IMR-90 (cell line): ENCODE data around the gene SCRN2. TPM values are rescaled to one million over a fixed set of nuclear protein-coding genes. Genes with fewer than 3 reads are reported as not detected.

Experiments
- ATAC-seq: fragments of 200-7000 bp; cut with Tn5 transposase; 2 replicates; pipeline ENCODE4 v1.9.1; 2020; ENCODE audit warnings: low read depth, mild to moderate bottlenecking, moderate library complexity
- BruUV-seq: library from RNA; stranded (reverse); fragments of 400-500 nt; replicated peaks from 2 replicates; lab custom pipeline; 2021; lab: Mats Ljungman, UMichigan
- CTCF ChIA-PET: fragments of 300-600 bp; formaldehyde crosslinking; extraction: SDS; loops from one replicate; lab custom pipeline; 2021; ENCODE audit warnings: antibody characterized with exemption; lab: Yijun Ruan, JAX
- POLR2A ChIA-PET: fragments of 300-600 bp; sonication (Branson Sonifier 250); formaldehyde crosslinking; loops from one replicate; lab custom pipeline; 2022; ENCODE audit warnings: antibody characterized with exemption; ENCODE audit not compliant: unreplicated experiment; lab: Charles Lee
- DNase-seq: peaks from one replicate; pipeline ENCODE4 v3.0.0; 2013
- H2AFZ ChIP-seq: replicated peaks from 2 replicates; pipeline ENCODE3; 2013; ENCODE audit warnings: low read length, mild to moderate bottlenecking; ENCODE audit not compliant: poor library complexity
- H2AK5ac ChIP-seq: 2 replicates; pipeline ENCODE4 v1.6.1; 2013; ENCODE audit warnings: low read depth, low read length, inconsistent platforms
- H2AK9ac ChIP-seq: replicated peaks from 2 replicates; pipeline ENCODE3; 2013; ENCODE audit warnings: mild to moderate bottlenecking, low read depth, low read length, moderate library complexity; ENCODE audit not compliant: poor library complexity
- H2BK120ac ChIP-seq: 2 replicates; pipeline ENCODE4 v1.6.1; 2013; ENCODE audit warnings: low read depth, low read length, inconsistent platforms
- H2BK15ac ChIP-seq: 3 replicates; pipeline ENCODE4 v1.6.1; 2013; ENCODE audit warnings: low read depth, low read length, inconsistent platforms
- H2BK20ac ChIP-seq: 2 replicates; pipeline ENCODE4 v1.6.1; 2013; ENCODE audit warnings: low read depth, mild to moderate bottlenecking, inconsistent platforms, low read length, moderate library complexity
- H2BK5ac ChIP-seq: 2 replicates; pipeline ENCODE4 v1.6.1; 2013; ENCODE audit warnings: mild to moderate bottlenecking, low read depth, low read length, inconsistent platforms; ENCODE audit not compliant: poor library complexity, severe bottlenecking
- H3K14ac ChIP-seq: replicated peaks from 2 replicates; pipeline ENCODE4 v1.6.1; 2013; ENCODE audit warnings: low read depth, low read length, inconsistent platforms
- H3K18ac ChIP-seq: 2 replicates; pipeline ENCODE4 v1.6.1; 2013; ENCODE audit warnings: low read depth, low read length, control low read depth
- H3K23ac ChIP-seq: 2 replicates; pipeline ENCODE4 v1.6.1; 2013; ENCODE audit warnings: low read depth, low read length, inconsistent platforms
- H3K27ac ChIP-seq: 2 replicates; pipeline ENCODE4 v1.5.1; 2013; ENCODE audit warnings: mild to moderate bottlenecking, control low read depth, low read length; ENCODE audit not compliant: insufficient read depth
- H3K27me3 ChIP-seq: 2 replicates; pipeline ENCODE4 v1.6.1; 2013; ENCODE audit warnings: low read length; ENCODE audit not compliant: control insufficient read depth, insufficient read depth
- H3K36me3 ChIP-seq: 2 replicates; pipeline ENCODE4 v1.6.1; 2013; ENCODE audit warnings: low read length, mixed read lengths; ENCODE audit not compliant: control insufficient read depth, insufficient read depth
- H3K4ac ChIP-seq: 2 replicates; pipeline ENCODE4 v1.6.1; 2013; ENCODE audit warnings: low read depth, low read length, inconsistent platforms
- H3K4me1 ChIP-seq: 2 replicates; pipeline ENCODE4 v1.6.1; 2013; ENCODE audit warnings: low read length, mixed read lengths; ENCODE audit not compliant: control insufficient read depth, insufficient read depth
- H3K4me2 ChIP-seq: 2 replicates; pipeline ENCODE4 v1.6.1; 2013; ENCODE audit warnings: low read depth, mild to moderate bottlenecking, control low read depth, low read length, moderate library complexity
- H3K4me3 ChIP-seq: 2 replicates; pipeline ENCODE4 v1.5.1; 2013; ENCODE audit warnings: low read depth, mild to moderate bottlenecking, control low read depth, low read length, moderate library complexity; ENCODE audit not compliant: insufficient read depth
- H3K56ac ChIP-seq: 2 replicates; pipeline ENCODE4 v1.6.1; 2013; ENCODE audit warnings: low read length, inconsistent platforms; ENCODE audit not compliant: insufficient read depth; ENCODE audit errors: extremely low read depth
- H3K79me1 ChIP-seq, 2 experiments: 2 replicates each; pipeline ENCODE4 v1.6.1; 2013; ENCODE audit warnings: low read length in 2 of 2, inconsistent platforms in 1 of 2, low read depth in 1 of 2
- H3K9ac ChIP-seq: 2 replicates; pipeline ENCODE4 v1.6.1; 2013; ENCODE audit warnings: low read depth, low read length, control low read depth
- H3K9me1 ChIP-seq: 2 replicates; pipeline ENCODE4 v1.6.1; 2013; ENCODE audit warnings: low read length, inconsistent platforms; ENCODE audit not compliant: insufficient read depth
- H3K9me3 ChIP-seq: 2 replicates; pipeline ENCODE4 v1.6.1; 2013; ENCODE audit warnings: low read length; ENCODE audit not compliant: control insufficient read depth, insufficient read depth
- H4K20me1 ChIP-seq: 2 replicates; pipeline ENCODE4 v1.6.1; 2013; ENCODE audit warnings: low read length, inconsistent platforms; ENCODE audit not compliant: insufficient read depth
- H4K5ac ChIP-seq: 2 replicates; pipeline ENCODE4 v1.6.1; 2013; ENCODE audit warnings: mild to moderate bottlenecking, low read depth, low read length, control low read depth
- H4K8ac ChIP-seq, 2 experiments: 2 replicates each; pipeline ENCODE4 v1.6.1; 2013; ENCODE audit warnings: low read depth in 2 of 2, low read length in 2 of 2, control low read depth in 1 of 2, inconsistent platforms in 1 of 2
- H4K91ac ChIP-seq: 2 replicates; pipeline ENCODE4 v1.6.1; 2013; ENCODE audit warnings: low read depth, low read length, inconsistent platforms; ENCODE audit not compliant: insufficient read depth
- BHLHE40 ChIP-seq: fragments of 150-350 bp; IDR thresholded peaks from 2 replicates; pipeline ENCODE4 v1.6.1; 2016; ENCODE audit warnings: mild to moderate bottlenecking, low read depth, low read length
- CEBPB ChIP-seq: IDR thresholded peaks from 2 replicates; pipeline ENCODE4 v1.6.1; 2012; ENCODE audit warnings: low read depth, low read length, improper control_type of control experiment
- CHD1 ChIP-seq: IDR thresholded peaks from 2 replicates; pipeline ENCODE4 v1.6.1; 2012; ENCODE audit warnings: low read depth, low read length, improper control_type of control experiment
- FOS ChIP-seq: fragments of 150-350 bp; IDR thresholded peaks from 2 replicates; pipeline ENCODE4 v1.6.1; 2016; ENCODE audit warnings: low read depth, low read length
- MAFK ChIP-seq: IDR thresholded peaks from 2 replicates; pipeline ENCODE4 v1.6.1; 2012; ENCODE audit warnings: low read depth, low read length, improper control_type of control experiment
- MAZ ChIP-seq: IDR thresholded peaks from 2 replicates; pipeline ENCODE4 v1.6.1; 2012; ENCODE audit warnings: low read depth, mild to moderate bottlenecking, low read length, improper control_type of control experiment, moderate library complexity, borderline replicate concordance
- MXI1 ChIP-seq: IDR thresholded peaks from 2 replicates; pipeline ENCODE4 v1.6.1; 2012; ENCODE audit warnings: low read depth, mild to moderate bottlenecking, low read length, moderate library complexity, borderline replicate concordance
- NFE2L2 ChIP-seq: fragments of 150-350 bp; IDR thresholded peaks from 2 replicates; pipeline ENCODE4 v1.6.1; 2016; ENCODE audit warnings: low read depth, mild to moderate bottlenecking, low read length
- RAD21 ChIP-seq: IDR thresholded peaks from 2 replicates; pipeline ENCODE4 v1.6.1; 2012; ENCODE audit warnings: low read length, improper control_type of control experiment
- RCOR1 ChIP-seq: IDR thresholded peaks from 2 replicates; pipeline ENCODE4 v1.6.1; 2012; ENCODE audit warnings: mild to moderate bottlenecking, low read length, improper control_type of control experiment; ENCODE audit not compliant: insufficient replicate concordance
- WGBS, 2 experiments: methylation state at CpG; one replicate each; pipeline versions ENCODE4 v1.1.5 to v1.1.7; 2013; ENCODE audit warnings: missing lambda C conversion rate in 2 of 2; ENCODE audit not compliant: insufficient read length in 1 of 2; ENCODE audit errors: extremely low coverage in 2 of 2; 5-methylcytosine and 5-hydroxymethylcytosine counted together
- dilution Hi-C: fragments of 300-500 bp; cut with HindIII; formaldehyde crosslinking; loops from one replicate; pipeline ENCODE4 v1.14.3; 2018; ENCODE audit warnings: low sequenced_read_pairs; ENCODE audit not compliant: unreplicated experiment
- in situ Hi-C: fragments of 300-500 bp; cut with MboI; formaldehyde crosslinking; loops from 3 replicates; pipeline ENCODE4 v1.14.3; 2019; ENCODE audit warnings: low sequenced_read_pairs, inconsistent platforms, mixed read lengths
- intact Hi-C: fragments of 100-400 bp; cut with micrococcal nuclease; formaldehyde crosslinking; loops from 2 replicates; pipeline ENCODE4 v1.10.0; 2022
- polyA plus RNA-seq, 3 experiments: library from polyadenylated mRNA; depleted of rRNA; stranded (reverse); fragments of >200 nt; gene quantifications; 2 replicates each; pipeline ENCODE4 v1.2.3, GENCODE V29; 2012; ENCODE audit warnings: low replicate concordance in 1 of 3
- total RNA-seq: library from RNA; depleted of rRNA; stranded (reverse); fragments of >200 nt; gene quantifications from 2 replicates; pipeline ENCODE4 v1.2.3, GENCODE V29; 2012
- TF ChIP-seq, protein P1 (sequence below): fragments of 150-350 bp; IDR thresholded peaks from 2 replicates; pipeline ENCODE4 v1.6.1; 2017; ENCODE audit warnings: mild to moderate bottlenecking, antibody characterized with exemption, low read length, low read depth

SCRN2 gene
- total and polyA plus RNA-seq, 2 of the 4 experiments (the other 2 are of a cell fraction) = 17.2 to 31.0 TPM

DNA sequence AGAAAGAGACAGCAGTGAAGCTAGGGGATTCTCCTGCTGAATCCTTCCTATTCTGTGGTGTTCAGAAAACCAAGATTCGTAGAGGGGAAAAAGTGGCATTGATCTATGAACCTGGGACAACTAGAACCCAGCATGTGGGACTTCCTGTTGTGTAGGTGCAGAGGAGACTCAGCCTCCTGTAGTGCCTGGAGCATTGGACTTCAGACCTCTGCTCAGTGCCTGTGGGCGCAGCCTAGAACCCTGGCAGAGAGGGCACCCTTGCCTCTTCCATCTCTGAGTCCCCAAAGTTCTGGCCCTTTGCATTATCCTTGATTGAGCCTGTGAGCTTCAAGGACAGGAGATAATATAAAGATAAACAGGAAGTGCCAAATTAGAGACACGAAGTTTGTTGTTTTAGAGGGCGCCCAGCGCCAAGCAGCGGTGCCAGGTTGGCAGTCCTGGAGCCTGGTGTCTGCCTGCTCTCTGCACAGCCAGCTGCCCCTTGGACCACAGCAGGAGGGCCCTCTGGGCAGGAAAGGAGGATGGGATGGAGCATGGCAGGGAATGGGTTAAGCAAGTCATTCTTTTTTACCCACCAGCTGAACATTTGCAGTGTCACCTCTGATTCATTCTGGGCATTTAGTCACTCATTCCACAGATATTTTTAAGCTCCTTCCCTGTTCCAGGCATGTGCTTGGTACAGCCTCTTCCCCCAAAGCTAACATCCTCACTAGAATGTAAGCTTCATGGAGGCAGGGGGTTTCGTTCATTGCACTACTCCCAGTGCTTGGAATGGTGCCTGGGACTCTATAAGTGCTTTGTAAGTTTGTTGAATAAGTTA lies 21.8 kb upstream of the SCRN2 start:
- peak overlapping the region; percentile 98 for H2BK5ac ChIP-seq
- peak overlapping the region; percentile 89 for H2AK5ac ChIP-seq
- no peak overlapping the region for H3K4me3 ChIP-seq
- intact Hi-C loops = no loop called here
- H3K18ac ChIP-seq = peak overlapping the region; percentile 81
- peak overlapping the region; percentile 66 for H3K27ac ChIP-seq
- TF ChIP-seq MAFK (peak; percentile 68), BHLHE40 (peak; percentile 83), CEBPB (0 out of 2 replicates have a peak, but pooled peaks have one; percentile 36), MXI1 (no peak), NFE2L2 (peak; percentile 92), CHD1 (no peak), MAZ (no peak), RCOR1 (peak; percentile 86), RAD21 (no peak), FOS (peak; percentile 80)
- TF ChIP-seq, protein P1, sequence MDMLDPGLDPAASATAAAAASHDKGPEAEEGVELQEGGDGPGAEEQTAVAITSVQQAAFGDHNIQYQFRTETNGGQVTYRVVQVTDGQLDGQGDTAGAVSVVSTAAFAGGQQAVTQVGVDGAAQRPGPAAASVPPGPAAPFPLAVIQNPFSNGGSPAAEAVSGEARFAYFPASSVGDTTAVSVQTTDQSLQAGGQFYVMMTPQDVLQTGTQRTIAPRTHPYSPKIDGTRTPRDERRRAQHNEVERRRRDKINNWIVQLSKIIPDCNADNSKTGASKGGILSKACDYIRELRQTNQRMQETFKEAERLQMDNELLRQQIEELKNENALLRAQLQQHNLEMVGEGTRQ = peak; percentile 49; the same call in 1 of the 2 replicates
- no peaks in the 10 kb centered on the region for H4K20me1 ChIP-seq
- H2BK15ac ChIP-seq = peak overlapping the region; percentile 92; the same call in 2 of the 3 replicates
- DNase-seq (peak; percentile 90), ATAC-seq (peak; percentile 91)
- H4K8ac ChIP-seq = peak overlapping the region; percentile 88 to 97
- in situ Hi-C loops = no loop called here
- peaks cover 7% of the 10 kb centered on the region; the same call in 1 of the 2 replicates for H3K27me3 ChIP-seq
- dilution Hi-C loops = no loop called here
- peak overlapping the region; percentile 99 for H2BK120ac ChIP-seq
- ChIA-PET CTCF (interaction anchor here (0.5 to 0.9 kb wide), 2 partner anchors 20 to 21 kb away, joined by 3 to 4 read pairs; no protein-coding TSS in a partner anchor), POLR2A (no interaction called here)
- H3K4me1 ChIP-seq = peaks cover 8% of the 10 kb centered on the region
- H3K4me2 ChIP-seq = peak overlapping the region; percentile 5; the same call in 1 of the 2 replicates
- no peak overlapping the region for H3K9ac ChIP-seq
- peak overlapping the region; percentile 94 for H2AFZ ChIP-seq
- no peaks in the 10 kb centered on the region for H3K36me3 ChIP-seq
- WGBS, 2 experiments = no CpG with 5 or more reads among the region's 7 CpGs
- no TSS peak for BruUV-seq
- H3K79me1 ChIP-seq = no peaks in the 10 kb centered on the region
- H4K91ac ChIP-seq = peak overlapping the region; percentile 92
- peak overlapping the region; percentile 91 for H2AK9ac ChIP-seq
- H3K4ac ChIP-seq = peak overlapping the region; percentile 98
- H4K5ac ChIP-seq = peak overlapping the region; percentile 62
- H2BK20ac ChIP-seq = peak overlapping the region; percentile 99
- peak overlapping the region; percentile 95 for H3K14ac ChIP-seq
- H3K9me3 ChIP-seq = peaks cover 3% of the 10 kb centered on the region; the same call in 1 of the 2 replicates
- H3K56ac ChIP-seq = peak overlapping the region; percentile 31
- peaks cover 5% of the 10 kb centered on the region for H3K9me1 ChIP-seq
- peak overlapping the region; percentile 94 for H3K23ac ChIP-seq
